GM19397 (cell line): ENCODE measurements around the gene SGMS2.
"Not testable (repeated sequence)": the region's sequence is repeated elsewhere in the genome, so short reads cannot be mapped to it uniquely, and the experiment has no call there.

Source experiments
- ATAC-seq: cut with Tn5 transposase; IDR thresholded peaks from one replicate; pipeline ENCODE4 v1.9.1; 2021; ENCODE audit warnings: mild to moderate bottlenecking, moderate library complexity; ENCODE audit not compliant: unreplicated experiment

SGMS2 gene

GRCh38 chr4:107906458-107907100 lies 81.8 kb downstream of the SGMS2 start:
- no peak for ATAC-seq

DNA sequence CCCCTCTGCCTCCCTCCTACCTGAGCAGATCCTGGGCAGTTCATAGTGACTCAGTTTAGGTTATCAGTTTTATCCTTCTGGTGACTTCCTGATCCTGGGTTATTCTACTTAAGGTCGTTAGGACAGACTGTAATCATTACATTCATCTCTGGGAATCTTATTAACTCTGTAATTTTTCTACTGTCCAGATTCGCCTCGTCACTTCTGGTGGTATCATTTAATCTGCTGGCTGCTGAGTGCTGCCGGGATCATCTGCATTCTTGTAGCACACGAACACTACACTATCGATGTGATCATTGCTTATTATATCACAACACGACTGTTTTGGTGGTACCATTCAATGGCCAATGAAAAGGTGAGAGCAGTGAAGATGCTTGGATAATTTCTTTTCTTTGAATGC lies 83.6 kb downstream of the SGMS2 start:
- no peak for ATAC-seq

DNA sequence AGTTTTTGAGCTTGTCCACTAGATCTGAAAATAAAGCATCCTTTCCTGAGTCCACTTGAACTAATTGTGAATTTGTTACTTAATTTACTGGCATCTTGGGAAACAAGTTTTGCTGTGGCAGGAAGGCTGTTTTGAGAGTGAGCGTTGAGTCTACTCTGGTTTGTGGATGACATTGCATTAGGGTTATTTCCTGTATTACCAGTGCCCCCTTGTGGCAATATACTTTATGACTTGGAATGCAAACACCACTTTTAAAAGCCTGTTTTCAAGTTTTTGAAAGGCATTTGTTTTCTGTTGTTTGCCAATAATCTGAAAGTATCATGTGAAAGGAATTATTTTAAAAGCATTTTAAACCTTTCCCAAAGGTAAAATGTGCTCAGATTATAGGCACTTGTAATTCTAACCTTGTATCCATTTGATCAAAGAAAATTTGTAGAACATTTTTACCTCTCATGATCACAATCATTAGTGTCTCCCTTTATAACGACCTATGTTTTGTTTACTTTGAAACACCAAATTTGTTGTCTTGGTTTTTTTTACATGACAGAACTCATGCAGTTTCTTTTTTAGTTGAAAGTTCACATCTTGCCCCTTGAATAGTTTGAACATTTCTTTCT lies 88.7 kb downstream of the SGMS2 start:
- peak; percentile 77 for ATAC-seq

DNA sequence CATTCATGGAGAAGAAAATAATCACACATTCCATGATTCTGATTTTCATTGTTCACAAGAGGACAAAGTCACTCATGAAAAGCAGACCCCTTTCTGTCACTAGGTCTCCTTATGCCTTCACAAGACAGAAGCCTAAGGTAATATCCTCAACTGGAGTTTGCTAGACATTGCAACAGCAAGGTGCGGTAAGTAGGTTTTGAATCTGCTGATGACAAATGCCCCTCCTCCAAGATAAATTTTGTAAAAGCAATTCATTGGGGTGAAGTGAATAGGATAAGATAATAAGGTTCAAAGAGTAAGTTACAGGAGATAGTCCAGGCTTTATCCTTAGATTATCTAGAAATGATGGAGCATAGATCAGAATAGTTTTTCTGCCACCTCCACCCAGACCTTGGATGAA lies 90.5 kb downstream of the SGMS2 start:
- ATAC-seq: no peak

DNA sequence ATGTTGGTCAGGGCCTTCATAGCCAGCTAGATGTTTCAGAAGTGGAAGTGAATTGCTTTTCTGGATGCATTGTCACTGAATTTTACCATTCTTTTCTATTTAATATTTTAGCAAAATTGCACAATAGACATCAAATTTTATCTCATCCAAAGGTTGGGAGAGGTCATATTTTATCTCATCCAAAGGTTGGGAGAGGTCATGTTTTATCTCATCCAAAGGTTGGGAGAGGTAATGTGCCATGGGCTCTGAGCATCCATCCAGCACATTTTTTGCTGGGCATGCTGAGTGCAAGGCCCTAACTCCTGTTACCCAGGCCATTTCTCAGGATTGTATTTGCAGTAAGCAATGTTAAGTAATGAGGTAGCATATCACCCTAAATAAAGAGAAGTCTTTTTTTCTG lies 91.9 kb downstream of the SGMS2 start:
- ATAC-seq: no peak

GRCh38 chr4:107917500-107917899 lies 92.8 kb downstream of the SGMS2 start:
- ATAC-seq: no peak

- ATAC-seq: no peak
Measured at GRCh38 chr4:107922486-107923473, 98.0 kb downstream of the SGMS2 start.

GRCh38 chr4:107925713-107926112 lies 101.0 kb downstream of the SGMS2 start:
- ATAC-seq: not testable (repeated sequence)

DNA sequence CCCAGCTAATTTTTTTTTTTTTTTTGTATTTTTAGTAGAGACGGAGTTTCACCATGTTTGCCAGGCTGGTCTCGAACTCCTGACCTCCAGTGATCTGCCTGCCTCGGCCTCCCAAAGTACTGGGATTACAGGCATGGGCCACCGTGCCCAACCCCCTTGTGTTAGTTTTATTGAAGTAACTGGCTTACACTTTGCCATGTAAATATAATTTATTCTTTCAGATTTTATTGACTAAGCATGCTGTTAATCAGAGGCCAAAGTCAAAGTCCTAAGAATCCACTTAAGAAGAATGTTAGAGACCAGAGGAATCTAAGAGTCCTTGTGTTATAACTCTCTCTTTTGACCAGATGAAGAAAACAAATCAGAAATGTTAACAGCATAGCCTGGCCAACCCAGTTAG lies 102.1 kb downstream of the SGMS2 start:
- not testable (repeated sequence) for ATAC-seq

- peak; percentile 97 for ATAC-seq
Measured at GRCh38 chr4:107930821-107931774, 106.4 kb downstream of the SGMS2 start, which contains the start of gene CYP2U1. CYP2U1 (plus strand) TSS chr4:107931549; CDS start chr4:107931644, 95 bp downstream.

DNA sequence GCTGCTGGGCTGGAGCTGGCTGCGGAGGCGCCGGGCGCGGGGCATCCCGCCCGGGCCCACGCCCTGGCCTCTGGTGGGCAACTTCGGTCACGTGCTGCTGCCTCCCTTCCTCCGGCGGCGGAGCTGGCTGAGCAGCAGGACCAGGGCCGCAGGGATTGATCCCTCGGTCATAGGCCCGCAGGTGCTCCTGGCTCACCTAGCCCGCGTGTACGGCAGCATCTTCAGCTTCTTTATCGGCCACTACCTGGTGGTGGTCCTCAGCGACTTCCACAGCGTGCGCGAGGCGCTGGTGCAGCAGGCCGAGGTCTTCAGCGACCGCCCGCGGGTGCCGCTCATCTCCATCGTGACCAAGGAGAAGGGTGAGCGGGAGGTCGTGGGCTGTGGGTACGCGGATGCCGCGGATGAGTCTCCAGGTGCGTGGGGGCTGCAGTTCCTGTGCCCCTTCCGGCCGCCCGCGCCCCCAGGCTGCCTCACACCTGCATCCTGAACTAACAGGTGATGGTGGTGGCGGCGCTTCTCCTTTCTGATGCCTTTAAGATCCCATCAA lies 107.1 kb downstream of the SGMS2 start:
- no peak for ATAC-seq

DNA sequence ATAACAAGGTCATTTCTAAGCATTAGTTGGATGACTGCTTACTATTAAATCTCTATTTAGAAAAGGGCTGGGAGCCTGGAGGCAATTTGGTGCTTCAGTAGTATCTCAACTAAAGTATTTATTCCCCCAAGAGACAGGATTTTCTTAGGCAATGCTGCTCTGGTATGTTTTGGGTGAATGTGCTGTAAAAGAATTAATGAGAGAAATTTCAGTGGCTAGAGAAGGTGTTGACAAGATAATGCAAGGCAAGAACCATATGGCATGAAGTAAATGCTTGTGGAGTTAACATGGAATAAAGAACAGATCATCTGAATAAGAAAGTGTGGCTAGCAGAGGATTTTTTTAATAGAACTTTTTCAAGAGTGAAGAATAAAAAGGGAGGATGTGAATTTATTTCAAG lies 110.5 kb downstream of the SGMS2 start:
- no peak for ATAC-seq

GRCh38 chr4:107937040-107937439 lies 112.3 kb downstream of the SGMS2 start:
- ATAC-seq: no peak

DNA sequence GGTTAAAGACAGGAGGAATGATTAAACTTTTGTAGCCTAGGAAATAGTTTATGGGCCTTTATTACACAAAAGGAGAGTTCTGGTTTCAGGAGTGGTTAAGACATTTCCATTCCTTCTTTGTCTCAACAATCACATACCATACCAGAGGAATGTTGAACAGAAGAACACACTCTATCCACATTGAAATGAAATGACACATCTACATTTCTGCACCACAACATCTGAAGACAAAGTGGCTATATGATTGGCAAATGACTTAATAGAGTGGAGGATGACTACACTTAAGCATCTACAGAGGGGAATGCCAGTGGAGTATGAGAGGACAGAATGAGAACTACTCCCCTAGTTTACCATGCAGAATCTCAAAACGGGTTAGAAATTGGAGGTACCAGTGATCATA lies 114.6 kb downstream of the SGMS2 start:
- no peak for ATAC-seq

GRCh38 chr4:107945809-107946208 lies 121.1 kb downstream of the SGMS2 start:
- ATAC-seq: no peak

GRCh38 chr4:107950746-107951540 lies 126.2 kb downstream of the SGMS2 start:
- ATAC-seq: no peak

DNA sequence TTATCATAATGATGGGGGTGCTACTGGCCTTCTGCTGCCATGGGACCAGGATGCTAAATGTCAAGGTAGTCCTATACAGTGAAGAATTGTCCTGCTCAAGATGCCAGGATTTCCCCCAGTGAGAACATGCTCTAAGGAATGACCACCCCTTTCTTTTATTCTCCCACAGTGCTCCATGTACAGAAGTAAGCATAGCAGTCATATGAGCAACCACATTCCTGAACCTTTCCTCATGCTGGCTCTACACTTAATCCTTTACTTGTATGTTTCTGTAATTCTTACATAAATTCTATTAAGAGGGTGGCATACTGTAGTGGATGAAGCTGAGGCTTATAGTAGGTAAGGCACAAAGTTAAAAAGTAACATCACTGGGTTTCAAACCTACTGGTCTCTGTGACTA lies 126.8 kb downstream of the SGMS2 start:
- ATAC-seq: no peak

GRCh38 chr4:107956011-107956410 lies 131.3 kb downstream of the SGMS2 start:
- ATAC-seq: no peak
